ENCODE measurements around the gene ISG20.

Gene ISG20

GRCh38 chr15:88618686-88619085 is 20.1 kb upstream of the ISG20 start:
- peak; percentile 65 for DNase-seq (ENCODE audit: low read depth)
- no peak for TF ChIP-seq CTCF (IDR thresholded peaks at IDR 0.05; ENCODE audit: control insufficient read depth, extremely low read depth, insufficient read depth)
- no peak overlapping the region for H3K4me3 ChIP-seq (ENCODE audit: low read depth, low read length)

- no peak overlapping the region for H3K4me3 ChIP-seq (ENCODE audit: low read depth, low read length)
- TF ChIP-seq CTCF (IDR thresholded peaks at IDR 0.05; ENCODE audit: control insufficient read depth, extremely low read depth, insufficient read depth), result no peak
- no peak for DNase-seq (ENCODE audit: low read depth)
These were observed 19.0 kb upstream of the ISG20 start for GRCh38 chr15:88619796-88620195.

GRCh38 chr15:88620995-88621772 is 17.6 kb upstream of the ISG20 start, which contains the start of gene AEN:
TSS of gene AEN (plus strand) at chr15:88621340. CDS start at chr15:88626210, 4,870 bp downstream.
- H3K4me3 ChIP-seq (ENCODE audit: low read depth, low read length), result peak within 1 kb of the TSS; percentile 61
- no peak for TF ChIP-seq CTCF (IDR thresholded peaks at IDR 0.05; ENCODE audit: control insufficient read depth, extremely low read depth, insufficient read depth)
- DNase-seq (ENCODE audit: low read depth), result peak; percentile 89

- peak overlapping the region; percentile 61 for H3K4me3 ChIP-seq (ENCODE audit: low read depth, low read length)
- DNase-seq (ENCODE audit: low read depth), result no peak
- no peak for TF ChIP-seq CTCF (IDR thresholded peaks at IDR 0.05; ENCODE audit: control insufficient read depth, extremely low read depth, insufficient read depth)
These were observed 16.8 kb upstream of the ISG20 start for GRCh38 chr15:88621789-88622604.

- peak overlapping the region; percentile 61 for H3K4me3 ChIP-seq (ENCODE audit: low read depth, low read length)
- DNase-seq (ENCODE audit: low read depth), result no peak
These were observed 16.2 kb upstream of the ISG20 start for GRCh38 chr15:88622605-88622975.

GRCh38 chr15:88623061-88623460 is 15.8 kb upstream of the ISG20 start:
- H3K4me3 ChIP-seq (ENCODE audit: low read depth, low read length), result peak overlapping the region; percentile 61
- TF ChIP-seq CTCF (IDR thresholded peaks at IDR 0.05; ENCODE audit: control insufficient read depth, extremely low read depth, insufficient read depth), result no peak
- no peak for DNase-seq (ENCODE audit: low read depth)

More at GRCh38 chr15:88622605-88622975, 16.2 kb upstream of the ISG20 start:
- no peak for TF ChIP-seq CTCF (IDR thresholded peaks at IDR 0.05; ENCODE audit: control insufficient read depth, extremely low read depth, insufficient read depth)
